Loucy (cell line): ENCODE data around the gene REEP6.

Experiments used
- H2AFZ ChIP-seq: fragments of 200-600 bp; sonication (generic); 2 replicates; pipeline ENCODE4 v1.6.0; 2016; ENCODE audit warnings: antibody characterized with exemption, mild to moderate bottlenecking, low read length, moderate library complexity
- H3F3A ChIP-seq: fragments of 200-600 bp; 2 replicates; pipeline ENCODE4 v1.6.0; 2016; ENCODE audit warnings: antibody characterized with exemption, low read depth, mild to moderate bottlenecking
- H3K27me3 ChIP-seq: fragments of 200-600 bp; sonication (generic); 2 replicates; pipeline ENCODE4 v1.6.1; 2014; ENCODE audit warnings: low read length, mild to moderate bottlenecking; ENCODE audit not compliant: insufficient read depth, poor library complexity, severe bottlenecking
- H3K36me3 ChIP-seq: fragments of 200-600 bp; sonication (generic); 2 replicates; pipeline ENCODE4 v1.6.1; 2016; ENCODE audit warnings: low read length; ENCODE audit not compliant: insufficient read depth
- H3K4me1 ChIP-seq: fragments of 200-600 bp; sonication (generic); 2 replicates; pipeline ENCODE4 v1.5.1; 2014; ENCODE audit warnings: low read length, mild to moderate bottlenecking; ENCODE audit not compliant: insufficient read depth, poor library complexity, severe bottlenecking
- H3K4me2 ChIP-seq: fragments of 200-600 bp; sonication (generic); 2 replicates; pipeline ENCODE4 v1.6.0; 2014; ENCODE audit warnings: antibody characterized with exemption, low read length, low read depth, mild to moderate bottlenecking; ENCODE audit not compliant: poor library complexity, severe bottlenecking
- H3K4me3 ChIP-seq: fragments of 200-600 bp; sonication (generic); 2 replicates; pipeline ENCODE4 v1.5.1; 2014; ENCODE audit warnings: low read length, mild to moderate bottlenecking, mixed read lengths; ENCODE audit not compliant: poor library complexity, severe bottlenecking
- H3K79me2 ChIP-seq: fragments of 200-600 bp; sonication (generic); 2 replicates; pipeline ENCODE4 v1.6.1; 2014; ENCODE audit warnings: low read length; ENCODE audit not compliant: insufficient read depth
- H3K9ac ChIP-seq: fragments of 200-600 bp; sonication (generic); 2 replicates; pipeline ENCODE4 v1.6.0; 2014; ENCODE audit warnings: mild to moderate bottlenecking, low read depth, low read length, moderate library complexity; ENCODE audit not compliant: poor library complexity, severe bottlenecking
- H3K9me2 ChIP-seq: fragments of 200-600 bp; sonication (generic); replicated peaks from 2 replicates; pipeline ENCODE4 v1.6.1; 2016; ENCODE audit warnings: low read depth, low read length, mixed read lengths
- H3K9me3 ChIP-seq: fragments of 200-600 bp; sonication (generic); 2 replicates; pipeline ENCODE4 v1.6.1; 2014; ENCODE audit warnings: mild to moderate bottlenecking, antibody characterized with exemption, low read length, low read depth; ENCODE audit not compliant: insufficient read depth
- H4K20me1 ChIP-seq: fragments of 200-600 bp; sonication (generic); 2 replicates; pipeline ENCODE4 v1.6.0; 2014; ENCODE audit warnings: antibody characterized with exemption, low read length, mild to moderate bottlenecking; ENCODE audit not compliant: insufficient read depth, poor library complexity, severe bottlenecking
- CTCF ChIP-seq: fragments of 200-600 bp; sonication (generic); conservative IDR thresholded peaks from 2 replicates; pipeline ENCODE4 v1.5.1; 2014; ENCODE audit warnings: mild to moderate bottlenecking, antibody characterized with exemption, low read length
- EZH2phosphoT487 ChIP-seq: fragments of 200-600 bp; IDR thresholded peaks from 2 replicates; pipeline ENCODE4 v1.6.1; 2018; ENCODE audit warnings: antibody characterized with exemption, mild to moderate bottlenecking, moderate library complexity, borderline replicate concordance

Gene REEP6

GRCh38 chr19:1473085-1473851, 17.7 kb upstream of the REEP6 start:
- Histone ChIP-seq H3F3A (no peaks in the 10 kb centered on the region), H3K36me3 (no peaks in the 10 kb centered on the region), H3K9me3 (no peaks in the 10 kb centered on the region), H3K9me2 (no peaks in the 10 kb centered on the region), H4K20me1 (peaks cover 27% of the 10 kb centered on the region), H3K79me2 (peaks cover 26% of the 10 kb centered on the region), H3K4me1 (peaks cover 7% of the 10 kb centered on the region), H2AFZ (no peak overlapping the region), H3K4me3 (no peak overlapping the region), H3K27me3 (no peaks in the 10 kb centered on the region), H3K9ac (no peak overlapping the region), H3K4me2 (no peak overlapping the region)
- TF ChIP-seq EZH2phosphoT487 (no peak), CTCF (no peak)

GRCh38 chr19:1474011-1474764, 16.8 kb upstream of the REEP6 start:
- peaks cover 32% of the 10 kb centered on the region for H4K20me1 ChIP-seq

DNA sequence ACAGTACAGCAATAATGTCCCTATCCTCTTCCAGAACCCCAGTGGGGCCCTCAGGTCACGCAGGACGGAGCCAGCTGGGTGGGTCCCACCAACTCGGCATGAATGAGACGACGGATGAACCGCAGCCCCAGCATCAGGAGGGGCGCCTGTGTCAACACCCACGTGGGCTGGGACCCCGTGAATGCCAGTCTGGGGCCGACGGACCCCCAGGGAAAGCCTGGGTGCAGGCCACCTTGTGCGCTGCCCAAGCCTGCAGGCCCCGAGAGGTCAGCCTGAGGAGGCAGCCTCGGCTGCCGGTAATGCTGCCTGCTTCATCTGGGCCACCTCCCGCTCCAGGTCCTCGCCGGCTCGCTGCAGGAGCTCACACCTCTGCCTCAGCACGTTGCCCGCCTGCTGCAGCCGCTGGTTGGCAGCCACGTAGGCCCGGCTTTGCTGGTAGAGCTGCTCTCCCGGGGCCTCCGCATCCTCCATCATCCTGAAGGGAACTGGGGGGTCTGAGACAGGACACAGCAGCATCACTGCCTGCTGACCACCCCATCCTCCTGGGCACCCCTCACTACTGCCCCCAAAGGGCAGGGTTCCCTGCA, 16.1 kb upstream of the REEP6 start:
- Histone ChIP-seq H3K4me2 (no peak overlapping the region), H3K36me3 (no peaks in the 10 kb centered on the region), H3K27me3 (no peaks in the 10 kb centered on the region), H3K4me1 (peaks cover 7% of the 10 kb centered on the region), H3K9me2 (no peaks in the 10 kb centered on the region), H3K4me3 (no peak overlapping the region), H3K9me3 (no peaks in the 10 kb centered on the region), H3K9ac (no peak overlapping the region), H4K20me1 (peaks cover 32% of the 10 kb centered on the region), H2AFZ (no peak overlapping the region), H3K79me2 (peaks cover 33% of the 10 kb centered on the region), H3F3A (no peaks in the 10 kb centered on the region)
- TF ChIP-seq EZH2phosphoT487 (no peak), CTCF (no peak)

More at GRCh38 chr19:1474011-1474764, 16.8 kb upstream of the REEP6 start:
- H3K4me2 ChIP-seq: no peak overlapping the region
- no peak overlapping the region for H3K9ac ChIP-seq
- H2AFZ ChIP-seq: no peak overlapping the region
- peaks cover 33% of the 10 kb centered on the region for H3K79me2 ChIP-seq
- no peaks in the 10 kb centered on the region for H3K9me2 ChIP-seq
- TF ChIP-seq EZH2phosphoT487 (no peak), CTCF (no peak)
- peaks cover 7% of the 10 kb centered on the region for H3K4me1 ChIP-seq
- no peak overlapping the region for H3K4me3 ChIP-seq
- no peaks in the 10 kb centered on the region for H3K36me3 ChIP-seq
- no peaks in the 10 kb centered on the region for H3F3A ChIP-seq
- H3K27me3 ChIP-seq: no peaks in the 10 kb centered on the region
- no peaks in the 10 kb centered on the region for H3K9me3 ChIP-seq
